ENCODE data around the gene MYLK.
"Not testable (repeated sequence)": the region's sequence is repeated elsewhere in the genome, so short reads cannot be mapped to it uniquely, and the experiment has no call there.

Gene MYLK

DNA sequence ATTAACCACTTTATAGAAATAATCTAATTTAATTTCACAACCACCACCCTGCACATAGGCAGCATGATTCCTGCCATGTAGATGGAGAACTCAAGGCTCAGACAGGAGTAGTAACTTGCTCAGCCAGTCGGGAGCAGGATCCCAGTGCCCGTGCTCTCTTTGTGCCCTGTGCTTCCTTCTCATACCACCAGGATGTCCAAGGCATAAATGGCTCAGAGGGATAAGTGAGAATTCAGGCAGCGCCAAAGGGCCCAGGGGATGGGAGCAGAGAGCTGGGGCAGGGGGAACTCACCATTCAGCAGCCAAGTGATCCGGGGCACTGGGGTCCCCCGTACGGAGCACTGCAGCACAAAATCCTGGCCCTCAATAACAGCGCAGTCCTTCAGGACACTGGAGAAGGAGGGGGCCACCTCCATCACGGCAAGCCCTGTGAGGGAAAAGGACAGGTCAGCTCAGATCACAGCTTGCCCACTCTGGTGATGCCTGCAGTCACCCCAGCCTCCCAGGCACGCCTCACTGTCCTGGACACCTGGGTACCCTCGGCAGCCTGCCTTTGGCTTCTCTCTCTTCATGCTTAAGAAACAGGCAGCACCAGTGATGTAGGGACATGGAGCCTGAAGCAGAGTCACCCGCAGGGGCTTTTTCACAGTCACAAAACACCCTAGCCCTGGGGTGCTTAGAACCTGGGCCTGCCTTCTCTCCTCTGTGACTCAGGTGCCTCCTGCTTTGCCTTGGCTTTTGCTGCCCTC, 158.3 kb downstream of the MYLK start:
- DNase-seq (ENCODE audit: low read depth) = no peak
- H3K4me3 ChIP-seq (ENCODE audit: low read depth, low read length) = no peak overlapping the region
- TF ChIP-seq, protein P1, sequence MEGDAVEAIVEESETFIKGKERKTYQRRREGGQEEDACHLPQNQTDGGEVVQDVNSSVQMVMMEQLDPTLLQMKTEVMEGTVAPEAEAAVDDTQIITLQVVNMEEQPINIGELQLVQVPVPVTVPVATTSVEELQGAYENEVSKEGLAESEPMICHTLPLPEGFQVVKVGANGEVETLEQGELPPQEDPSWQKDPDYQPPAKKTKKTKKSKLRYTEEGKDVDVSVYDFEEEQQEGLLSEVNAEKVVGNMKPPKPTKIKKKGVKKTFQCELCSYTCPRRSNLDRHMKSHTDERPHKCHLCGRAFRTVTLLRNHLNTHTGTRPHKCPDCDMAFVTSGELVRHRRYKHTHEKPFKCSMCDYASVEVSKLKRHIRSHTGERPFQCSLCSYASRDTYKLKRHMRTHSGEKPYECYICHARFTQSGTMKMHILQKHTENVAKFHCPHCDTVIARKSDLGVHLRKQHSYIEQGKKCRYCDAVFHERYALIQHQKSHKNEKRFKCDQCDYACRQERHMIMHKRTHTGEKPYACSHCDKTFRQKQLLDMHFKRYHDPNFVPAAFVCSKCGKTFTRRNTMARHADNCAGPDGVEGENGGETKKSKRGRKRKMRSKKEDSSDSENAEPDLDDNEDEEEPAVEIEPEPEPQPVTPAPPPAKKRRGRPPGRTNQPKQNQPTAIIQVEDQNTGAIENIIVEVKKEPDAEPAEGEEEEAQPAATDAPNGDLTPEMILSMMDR (IDR thresholded peaks at IDR 0.05; ENCODE audit: control insufficient read depth, extremely low read depth, insufficient read depth) = no peak

DNA sequence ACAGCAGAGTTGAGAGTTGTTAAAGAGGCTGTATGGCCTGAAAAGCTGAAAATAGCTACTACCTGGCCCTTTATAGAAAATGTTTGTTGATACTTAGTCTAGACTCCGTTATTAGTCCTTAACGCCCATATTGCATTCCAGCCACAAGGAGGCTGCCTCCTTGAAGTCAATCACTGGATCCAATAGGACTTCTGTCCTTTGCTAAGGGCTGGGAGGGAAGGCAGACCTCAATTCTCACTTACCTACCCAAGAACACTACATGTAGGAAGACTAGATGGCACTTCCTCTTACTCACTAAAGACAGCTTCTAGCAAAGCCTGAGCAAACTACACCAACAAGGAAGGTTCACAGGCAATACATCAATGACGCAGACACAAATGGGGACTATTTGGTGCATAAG, 159.8 kb downstream of the MYLK start:
- no peak overlapping the region for H3K4me3 ChIP-seq (ENCODE audit: low read depth, low read length)
- DNase-seq (ENCODE audit: low read depth) = no peak
- TF ChIP-seq, protein P1 (IDR thresholded peaks at IDR 0.05; ENCODE audit: control insufficient read depth, extremely low read depth, insufficient read depth) = no peak

DNA sequence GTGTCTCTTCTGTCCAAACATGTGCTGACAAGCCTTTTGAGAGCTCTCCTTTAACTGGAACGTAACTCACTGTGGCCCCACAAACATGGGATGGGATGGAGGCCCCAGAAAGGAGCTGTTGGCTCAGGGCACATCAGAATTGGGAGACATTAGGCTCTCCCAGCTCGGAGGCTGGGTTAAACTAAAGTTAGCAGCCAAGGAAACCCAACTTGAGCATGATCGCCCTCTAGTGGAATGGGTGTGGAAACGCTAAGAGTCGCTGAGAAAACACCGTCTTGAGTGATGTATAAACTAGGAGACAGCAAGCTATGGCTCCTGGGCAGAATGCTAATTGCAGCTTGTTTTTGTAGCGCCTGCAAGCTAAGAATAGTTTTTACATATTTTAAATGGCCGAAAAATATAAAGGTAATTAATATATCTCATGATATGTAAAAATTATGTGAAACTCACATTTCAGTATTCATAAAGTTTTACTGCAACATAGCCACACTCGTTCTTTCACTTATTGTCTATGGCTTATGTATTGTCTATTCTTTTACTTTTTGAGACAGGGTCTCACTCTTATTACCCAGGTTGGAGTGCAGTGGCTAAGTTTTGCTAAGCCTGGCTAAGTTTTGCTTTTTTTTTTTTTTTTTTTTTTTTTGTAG, 160.5 kb downstream of the MYLK start:
- H3K4me3 ChIP-seq (ENCODE audit: low read depth, low read length) = no peak overlapping the region
- peak; percentile 56 for DNase-seq (ENCODE audit: low read depth)
- TF ChIP-seq, protein P1 (IDR thresholded peaks at IDR 0.05; ENCODE audit: control insufficient read depth, extremely low read depth, insufficient read depth) = peak; percentile 87

DNA sequence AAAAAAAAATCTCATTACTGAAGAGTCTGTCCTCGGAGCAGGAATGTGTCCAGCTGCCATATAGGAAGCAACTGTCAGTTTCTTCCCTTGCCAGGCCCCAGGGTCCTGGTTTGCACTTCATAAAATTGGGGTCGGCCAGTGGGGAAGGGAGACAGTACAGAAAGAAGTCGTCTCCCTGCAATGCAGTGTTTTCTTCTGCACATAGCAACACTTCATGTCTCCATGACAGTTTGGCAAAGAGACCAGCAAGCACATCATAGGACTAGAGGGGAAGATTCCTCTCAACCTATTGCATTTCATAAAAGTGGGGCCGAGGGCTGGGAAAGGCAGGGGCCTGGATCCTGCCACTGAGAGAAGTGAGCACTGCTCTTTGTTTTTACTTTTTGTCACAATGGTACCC, 161.1 kb downstream of the MYLK start:
- DNase-seq (ENCODE audit: low read depth) = no peak
- no peak overlapping the region for H3K4me3 ChIP-seq (ENCODE audit: low read depth, low read length)
- TF ChIP-seq, protein P1 (IDR thresholded peaks at IDR 0.05; ENCODE audit: control insufficient read depth, extremely low read depth, insufficient read depth) = no peak

DNA sequence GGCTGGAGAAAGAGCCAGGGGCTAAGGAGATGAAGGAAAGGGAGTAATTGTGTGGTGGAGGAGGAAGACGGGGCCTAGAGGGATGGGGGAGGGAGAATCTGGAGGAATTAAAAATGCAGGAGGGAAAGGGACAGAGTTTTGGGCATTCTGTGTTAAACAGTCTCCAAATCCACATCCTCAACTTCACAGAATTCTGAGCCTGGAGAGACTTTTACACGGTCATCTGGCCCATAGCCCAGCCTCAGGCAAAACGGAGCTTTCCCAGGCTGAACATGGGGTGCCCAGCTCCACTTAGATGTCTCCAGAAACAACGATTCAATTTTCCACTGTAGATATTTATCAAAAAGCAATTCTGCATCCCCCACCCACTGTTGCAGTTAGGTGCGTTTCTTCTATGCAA, 161.7 kb downstream of the MYLK start:
- no peak for DNase-seq (ENCODE audit: low read depth)
- H3K4me3 ChIP-seq (ENCODE audit: low read depth, low read length) = no peak overlapping the region
- TF ChIP-seq, protein P1 (IDR thresholded peaks at IDR 0.05; ENCODE audit: control insufficient read depth, extremely low read depth, insufficient read depth) = no peak

DNA sequence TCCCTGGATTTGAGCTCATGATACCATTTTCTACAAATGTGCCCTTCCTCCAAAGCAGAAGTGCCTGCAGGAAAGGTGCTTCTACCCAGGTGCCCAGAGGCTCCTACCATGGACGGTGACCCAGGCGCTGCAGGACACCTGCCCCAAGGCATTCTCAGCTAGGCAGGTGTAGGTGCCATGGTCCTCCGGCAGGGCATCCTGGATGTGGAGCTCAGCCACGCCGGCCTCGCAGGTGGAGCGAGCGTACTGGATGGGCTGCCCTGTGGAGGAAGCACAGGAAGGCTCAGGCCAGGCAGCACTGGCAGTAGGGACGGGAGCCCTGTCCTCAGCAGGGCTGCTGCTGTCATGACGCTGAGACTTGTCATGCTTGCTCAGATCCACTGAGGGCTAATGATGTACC, 162.1 kb downstream of the MYLK start:
- no peak for DNase-seq (ENCODE audit: low read depth)
- TF ChIP-seq, protein P1 (IDR thresholded peaks at IDR 0.05; ENCODE audit: control insufficient read depth, extremely low read depth, insufficient read depth) = no peak
- no peak overlapping the region for H3K4me3 ChIP-seq (ENCODE audit: low read depth, low read length)

DNA sequence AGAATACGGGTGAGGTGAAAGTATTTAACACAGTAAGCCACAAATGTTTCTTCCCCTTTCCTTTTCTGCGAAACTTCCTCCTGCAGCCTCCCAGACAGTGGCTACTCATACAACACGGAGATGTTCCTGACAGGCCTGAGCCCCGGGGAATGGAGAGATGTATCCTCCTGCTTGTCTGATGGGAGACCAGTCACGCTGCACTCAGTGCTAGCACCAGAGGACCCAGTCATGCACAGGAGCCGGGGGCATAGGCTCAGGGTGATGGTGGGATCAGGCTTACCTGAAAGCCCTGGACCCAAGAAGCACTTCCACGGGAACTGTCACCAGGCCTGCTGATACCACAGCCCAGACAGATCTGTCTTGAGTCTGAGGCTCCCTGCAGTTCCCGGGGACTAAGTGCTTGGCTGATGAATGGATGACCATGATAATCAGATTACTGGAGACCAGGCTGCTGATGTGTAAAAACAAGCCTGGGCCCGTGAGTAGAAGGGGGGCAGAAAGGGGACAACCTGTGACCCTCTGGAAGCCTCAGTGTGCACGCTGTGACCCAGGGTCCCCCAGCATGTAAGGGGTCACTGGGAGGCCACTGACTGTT, 162.9 kb downstream of the MYLK start:
- DNase-seq (ENCODE audit: low read depth); H3K4me3 ChIP-seq (ENCODE audit: low read depth, low read length): not testable (repeated sequence)
